ENCODE data around the gene ZNF335.
"Not testable (repeated sequence)": the region's sequence is repeated elsewhere in the genome, so short reads cannot be mapped to it uniquely, and the experiment has no call there.

ZNF335 gene

DNA sequence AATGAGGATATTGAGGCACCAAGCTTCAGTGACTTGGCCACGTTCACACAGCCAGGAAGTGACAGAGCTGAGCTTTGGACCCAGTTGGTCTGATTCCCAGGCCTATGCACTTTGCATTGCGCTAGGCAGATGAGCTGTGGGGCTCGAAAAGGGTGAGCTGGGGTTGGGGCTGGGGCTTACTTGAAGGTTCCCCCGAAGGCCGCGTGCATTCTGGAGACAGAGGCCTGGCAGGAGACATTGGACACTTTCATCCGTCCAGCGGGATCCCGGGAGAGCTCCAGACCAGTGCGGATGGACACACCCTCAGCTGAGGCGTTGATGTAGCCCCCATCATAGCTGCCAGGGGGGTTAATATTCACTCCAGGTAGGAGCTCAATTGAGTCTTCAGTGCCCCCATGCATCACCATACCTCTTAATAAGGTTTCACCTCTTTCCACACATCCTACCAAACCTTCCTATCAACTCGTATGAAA is 62.6 kb downstream of the ZNF335 start:
- DNase-seq (ENCODE audit: low spot score), result no peak

DNA sequence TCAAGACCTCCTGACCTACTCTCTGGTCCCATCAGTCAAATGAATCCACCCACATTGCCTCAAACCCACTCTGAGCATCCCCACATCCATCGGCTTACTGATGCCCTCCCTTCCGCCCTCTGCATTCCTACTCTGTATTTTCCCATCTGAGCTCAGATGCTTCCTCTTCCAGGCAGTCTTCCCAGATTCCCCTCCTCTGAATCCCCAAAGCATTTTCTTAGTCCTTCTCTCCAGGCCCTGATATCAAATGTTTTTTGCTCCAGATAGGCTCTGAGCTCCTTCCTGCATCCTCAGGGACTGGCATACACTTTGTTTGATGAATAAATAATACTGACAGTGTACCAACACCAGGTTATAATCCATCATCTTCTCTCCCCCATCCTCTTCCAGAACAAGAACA is 63.9 kb downstream of the ZNF335 start:
- no peak for DNase-seq (ENCODE audit: low spot score)

GRCh38 chr20:45907219-45907948 is 64.6 kb downstream of the ZNF335 start:
- no peak for DNase-seq (ENCODE audit: low spot score)

DNA sequence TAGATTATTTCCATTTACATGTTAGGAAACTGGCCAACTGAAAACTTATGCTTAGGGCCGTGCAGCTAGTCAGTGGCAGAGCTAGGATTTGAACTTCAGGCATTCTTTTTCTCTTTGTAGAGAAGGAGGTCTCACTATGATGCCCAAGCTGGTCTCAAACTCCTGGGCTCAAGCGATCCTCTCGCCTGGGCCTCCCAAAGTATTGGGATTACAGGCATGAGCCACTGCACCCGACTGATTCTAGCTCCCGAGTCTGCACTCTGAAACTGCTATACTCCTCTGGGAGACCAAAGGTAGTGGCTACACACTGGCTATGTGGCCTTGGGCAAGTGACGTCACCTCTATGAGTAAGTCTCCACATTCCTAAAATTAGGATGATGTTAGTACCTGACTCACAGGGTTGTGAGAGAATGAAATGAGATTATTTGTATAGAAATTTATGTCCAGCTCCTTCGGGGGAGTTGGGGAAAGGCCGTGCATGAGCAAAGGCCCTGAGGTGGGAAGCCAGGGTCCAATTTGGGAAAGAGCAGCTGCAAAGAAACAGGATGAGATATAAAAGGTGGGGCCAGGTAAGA is 66.4 kb downstream of the ZNF335 start:
- no peak for DNase-seq (ENCODE audit: low spot score)

GRCh38 chr20:45904583-45905504 is 67.2 kb downstream of the ZNF335 start:
- no peak for DNase-seq (ENCODE audit: low spot score)

GRCh38 chr20:45902199-45902701 is 69.8 kb downstream of the ZNF335 start:
- DNase-seq (ENCODE audit: low spot score), result no peak

DNA sequence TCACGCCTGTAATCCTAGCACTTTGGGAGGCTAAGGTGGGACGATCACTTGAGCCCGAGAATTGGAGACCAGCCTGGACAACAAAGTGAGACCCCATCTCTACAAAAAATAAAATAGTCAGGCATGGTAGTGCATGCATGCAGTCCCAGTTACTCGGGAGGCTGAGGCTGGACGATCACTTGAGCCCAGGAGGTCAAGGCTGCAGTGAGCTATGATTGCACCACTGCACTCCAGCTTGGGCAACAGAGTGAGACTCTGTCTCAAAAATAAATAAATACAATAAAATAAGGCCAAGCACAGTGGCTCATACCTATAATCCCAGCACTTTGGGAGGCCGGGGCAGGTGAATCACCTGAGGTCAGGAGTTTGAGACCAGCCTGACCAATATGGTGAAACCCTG is 70.7 kb downstream of the ZNF335 start:
- DNase-seq (ENCODE audit: low spot score), result not testable (repeated sequence)

DNA sequence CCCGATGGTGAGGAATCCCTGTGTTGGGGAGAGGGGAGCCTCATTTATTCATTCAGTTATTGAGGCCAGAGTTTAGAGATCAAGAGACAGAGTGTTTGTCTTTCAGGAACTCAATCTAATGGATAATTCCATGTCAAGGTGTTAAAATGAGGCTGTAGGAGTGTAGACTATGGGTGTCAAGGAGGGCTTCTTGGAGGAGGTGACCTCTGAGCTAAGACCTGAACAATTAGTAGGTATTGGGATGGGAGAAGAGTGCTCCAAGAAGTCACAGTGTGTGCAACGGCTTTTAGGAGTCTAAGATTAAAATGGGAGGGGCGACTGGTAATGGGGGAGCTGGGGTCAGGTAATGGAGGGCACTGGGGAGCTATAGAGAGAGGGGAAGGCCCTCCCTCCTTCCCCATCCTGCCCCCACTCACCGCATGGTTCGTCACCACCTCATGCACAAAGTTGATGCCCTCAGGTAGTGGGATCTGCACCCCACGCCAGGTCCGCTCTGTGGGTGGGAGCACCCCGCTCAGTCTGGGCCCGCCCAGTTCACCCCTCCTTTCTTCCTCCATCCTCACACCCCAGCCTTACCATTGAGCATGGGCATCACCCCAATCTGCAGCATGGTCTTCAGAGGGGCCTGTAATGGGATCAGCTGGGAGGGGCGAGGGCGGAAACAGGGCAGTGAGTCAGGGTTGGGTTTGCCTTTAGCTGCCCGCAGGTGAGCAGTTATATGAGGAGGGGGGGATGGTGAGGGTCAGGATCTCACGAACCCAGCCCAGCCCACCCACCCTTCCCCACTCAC is 72.8 kb downstream of the ZNF335 start:
- no peak for DNase-seq (ENCODE audit: low spot score)

Measured in CD4-positive, alpha-beta T cell treated with Interleukin-15 for 4 hours (primary cell).